ENCODE data around the gene FTO.

- TF ChIP-seq POLR2AphosphoS5 (IDR thresholded peaks at IDR 0.05) (no peak), CTCF (IDR thresholded peaks at IDR 0.05) (no peak)
Observed at GRCh38 chr16:53855056-53855455, 151.1 kb downstream of the FTO start.
